DMS53 (cell line): ENCODE results near the gene EHBP1.
A peak's percentile ranks its signal among the peaks of the same experiment; 100 is the strongest.

ENCODE experiments used
- DNase-seq: peaks from one replicate; lab custom pipeline; 2025; lab: John Stamatoyannopoulos, UW

The EHBP1 gene

DNA sequence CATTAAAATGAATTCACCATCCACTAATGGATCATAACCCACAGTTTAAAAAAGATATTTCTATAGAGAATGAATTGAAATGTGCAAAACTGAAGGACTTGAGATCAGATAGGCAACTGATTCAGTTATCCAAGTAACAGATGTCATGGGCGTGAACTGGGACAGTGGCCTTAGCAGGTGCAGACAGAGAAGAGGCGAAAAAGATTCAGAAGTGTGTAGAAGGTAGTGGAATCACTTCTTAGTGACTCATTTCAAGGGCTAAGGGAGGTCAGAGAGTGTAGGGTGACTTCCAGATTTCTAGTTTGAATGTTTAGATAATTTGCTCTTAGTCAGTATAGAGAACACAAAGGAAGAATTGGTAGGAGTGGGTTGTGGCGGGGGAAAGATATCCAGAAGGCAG, 79.7 kb downstream of the EHBP1 start:
- no peak for DNase-seq

DNA sequence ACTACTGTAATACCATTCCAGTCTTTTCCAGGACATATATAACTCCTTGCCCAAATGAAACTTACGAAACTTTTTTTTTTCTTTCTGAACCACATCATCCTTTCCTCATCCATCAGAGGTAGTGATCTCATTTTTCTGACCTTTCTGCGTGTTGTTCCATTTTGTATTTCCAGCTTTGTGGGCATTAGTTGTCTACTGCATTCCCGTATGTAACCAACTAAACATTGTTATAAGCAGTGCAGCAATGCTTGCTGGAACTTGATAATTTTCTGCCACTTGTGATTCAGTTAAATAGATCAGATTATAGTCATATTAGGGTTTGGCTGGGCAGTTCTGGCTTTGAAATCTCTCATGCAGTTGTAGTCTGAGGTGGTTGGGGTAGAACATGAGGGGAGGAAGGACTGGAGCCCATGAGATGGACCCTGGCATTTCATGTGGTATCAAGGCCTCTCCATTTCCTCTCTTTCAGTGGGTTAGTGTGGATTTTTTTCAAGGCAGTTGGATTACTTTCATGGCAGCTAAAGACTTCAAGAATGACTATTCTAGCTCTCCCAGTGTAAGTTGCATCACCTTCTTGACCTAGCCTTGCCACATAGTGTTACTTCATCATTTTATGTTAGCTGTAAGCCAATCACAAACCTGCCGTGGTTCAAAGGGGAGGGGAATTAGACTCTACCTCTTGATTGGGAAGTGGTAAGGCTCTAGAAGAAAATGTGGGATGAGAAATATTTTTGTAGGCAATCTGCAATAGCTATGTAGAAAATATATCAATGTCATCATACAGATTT, 80.5 kb downstream of the EHBP1 start:
- DNase-seq, result no peak

DNA sequence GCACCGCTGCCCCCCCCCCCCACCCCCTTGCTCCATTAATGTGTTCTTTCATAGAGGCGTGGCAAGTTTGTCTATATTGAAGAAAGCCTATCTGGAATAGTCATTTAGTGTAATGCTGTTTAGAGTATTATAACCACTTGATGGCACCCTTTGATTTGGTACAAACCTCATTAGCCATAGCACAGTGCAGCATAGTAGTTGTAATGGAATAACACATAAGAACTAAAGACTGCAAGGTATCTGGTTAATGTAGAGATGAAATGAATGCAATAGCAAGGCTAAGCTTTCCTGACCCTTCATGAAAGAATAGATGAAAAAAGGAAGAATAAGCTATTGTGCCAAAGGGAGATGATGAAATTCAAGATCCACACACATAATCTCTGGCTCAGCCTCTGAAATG, 81.9 kb downstream of the EHBP1 start:
- peak; percentile 67 for DNase-seq

DNA sequence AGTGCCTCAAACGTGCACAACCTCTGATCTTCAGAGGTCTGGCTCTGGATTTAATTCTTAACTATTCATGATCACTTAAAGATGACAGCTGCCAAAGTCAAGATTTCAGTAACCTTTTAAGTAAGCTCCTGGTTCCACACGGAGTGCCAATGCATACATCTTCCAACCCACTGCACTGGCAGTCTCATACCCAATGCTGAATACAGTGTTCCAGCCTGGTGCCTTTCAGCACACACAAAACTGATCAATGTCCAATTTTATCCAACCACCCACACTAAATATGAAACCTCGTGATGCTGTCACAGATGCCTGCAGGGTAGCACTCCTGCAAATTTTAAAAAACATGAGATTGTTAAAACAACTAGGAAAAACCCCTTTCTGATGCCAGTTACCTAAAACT, 84.0 kb downstream of the EHBP1 start:
- no peak for DNase-seq

DNA sequence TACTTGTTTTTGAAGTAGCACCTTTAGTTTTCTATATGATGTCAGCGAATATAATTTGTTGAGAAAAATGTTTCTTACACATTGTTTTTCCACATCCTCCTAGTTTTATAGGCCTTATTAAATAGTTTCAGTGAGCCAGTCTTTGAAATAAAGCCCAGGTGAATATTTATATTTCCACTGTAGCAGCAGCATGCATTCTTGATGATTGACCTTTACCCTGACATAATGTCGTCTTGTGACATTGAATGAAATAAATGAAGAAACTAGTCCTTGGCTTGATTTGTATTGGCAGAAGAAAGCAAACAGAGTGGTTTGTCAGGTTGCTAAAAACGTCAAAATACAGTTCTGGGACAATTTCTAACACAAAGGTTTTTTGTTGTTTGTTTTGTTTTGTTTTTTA, 84.4 kb downstream of the EHBP1 start:
- DNase-seq, result no peak

DNA sequence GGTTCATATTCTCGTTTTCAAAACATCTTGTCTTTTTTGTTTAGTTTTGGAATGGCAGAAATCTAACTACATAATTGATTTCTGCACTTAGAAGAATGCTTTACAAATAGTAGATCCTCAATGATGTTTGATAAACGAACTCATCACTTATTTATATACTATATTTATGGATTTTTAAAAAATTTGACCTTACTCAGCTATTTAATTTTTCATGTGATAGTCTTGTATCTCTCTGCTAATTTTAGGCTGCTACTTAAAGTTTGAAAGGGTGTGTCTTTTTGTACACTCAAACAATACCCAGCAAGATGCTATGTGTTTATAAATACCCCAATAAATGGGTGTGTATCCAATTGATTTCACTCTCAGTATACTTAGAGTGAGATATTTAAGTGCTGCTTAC, 86.9 kb downstream of the EHBP1 start:
- DNase-seq, result no peak

DNA sequence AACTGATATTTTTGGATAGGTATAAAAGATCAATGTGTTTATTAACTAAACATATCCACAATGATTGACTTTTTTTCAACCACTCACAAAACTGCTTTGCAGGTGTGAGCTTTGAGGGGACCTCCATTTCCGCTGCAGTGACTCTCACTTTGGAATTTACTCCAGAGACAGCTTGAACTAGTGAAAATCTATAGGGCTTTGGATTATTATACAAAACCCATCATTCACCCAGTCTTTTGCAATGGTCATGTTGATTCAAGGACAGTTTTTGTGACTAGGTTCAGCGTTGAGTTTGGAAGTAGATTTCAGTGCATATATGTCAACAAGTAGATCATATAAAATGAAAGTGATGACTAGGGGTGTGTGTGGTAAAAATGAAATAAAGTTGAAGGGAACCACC, 87.7 kb downstream of the EHBP1 start:
- DNase-seq, result no peak

DNA sequence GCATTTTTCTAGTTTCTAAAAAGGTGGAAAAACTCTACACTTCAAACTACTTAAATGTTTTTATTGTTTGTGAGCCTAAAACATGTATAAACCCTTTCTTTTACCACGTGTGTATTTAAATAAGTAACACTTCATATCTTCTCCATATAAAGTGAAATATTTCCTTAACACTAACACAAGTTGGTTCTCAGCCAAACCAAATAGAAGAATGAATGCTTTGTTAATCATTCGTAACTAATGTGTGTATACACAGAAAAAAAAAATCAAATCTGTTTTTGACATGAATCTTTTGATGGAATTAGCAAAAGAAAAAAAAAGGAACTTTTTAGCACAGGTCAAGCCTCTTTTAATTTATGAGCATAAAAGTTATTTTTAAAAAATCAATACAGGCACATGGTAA, 89.3 kb downstream of the EHBP1 start:
- DNase-seq, result peak; percentile 70

DNA sequence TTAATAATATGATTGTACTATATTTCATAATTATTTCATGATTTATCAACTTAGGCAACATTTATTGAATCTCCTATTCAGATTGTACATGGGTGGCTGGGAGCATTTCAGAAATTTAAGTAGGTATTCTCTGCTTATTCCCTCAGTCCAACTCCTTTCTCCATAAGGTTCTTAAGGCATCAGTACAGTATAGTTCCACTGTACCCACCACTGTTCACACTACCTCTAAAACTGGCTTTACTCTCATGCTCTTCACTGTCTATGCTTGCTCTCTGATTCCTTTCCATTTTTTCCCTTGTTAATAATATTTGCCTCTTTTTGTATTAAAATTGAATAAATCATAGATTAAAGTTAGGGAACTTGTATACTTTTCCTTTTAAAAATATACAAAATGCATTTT, 89.8 kb downstream of the EHBP1 start:
- no peak for DNase-seq

DNA sequence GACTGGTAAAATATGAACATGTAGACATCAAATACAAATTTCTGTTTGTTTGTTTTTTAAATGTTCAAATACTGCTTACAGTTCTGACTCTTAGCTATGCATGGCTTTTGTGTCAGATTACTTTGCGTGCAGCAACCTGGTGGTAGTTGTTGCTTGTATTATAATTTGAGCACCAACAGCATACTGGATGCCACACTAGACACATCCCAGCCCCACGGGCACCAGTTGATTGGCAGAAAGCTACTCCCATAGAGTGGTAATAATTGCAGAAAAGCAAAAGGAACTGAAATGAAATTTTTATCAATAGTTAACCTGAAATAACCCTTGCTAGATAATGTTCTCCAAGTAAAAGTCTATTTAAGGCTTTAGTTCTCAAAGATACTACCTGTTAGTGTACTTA, 91.6 kb downstream of the EHBP1 start:
- DNase-seq, result no peak

DNA sequence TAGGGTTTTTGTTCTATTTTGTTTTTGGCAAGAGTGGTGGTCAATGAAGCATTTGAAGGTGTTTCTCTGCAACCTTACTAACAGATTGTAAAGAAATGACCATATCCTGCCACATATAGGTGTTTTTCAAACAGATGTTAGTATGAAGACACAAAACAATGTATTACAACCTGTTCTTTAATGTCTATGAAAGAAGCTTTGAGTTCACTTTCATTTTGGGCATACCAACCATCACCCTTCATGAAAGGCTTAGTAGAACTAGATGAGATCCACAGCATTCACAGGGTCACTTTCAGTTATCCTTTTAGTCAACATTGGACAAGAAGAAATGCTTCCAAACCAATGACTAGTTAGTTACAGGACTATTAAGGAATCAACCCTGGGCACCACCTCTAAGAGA, 95.1 kb downstream of the EHBP1 start:
- DNase-seq, result no peak

DNA sequence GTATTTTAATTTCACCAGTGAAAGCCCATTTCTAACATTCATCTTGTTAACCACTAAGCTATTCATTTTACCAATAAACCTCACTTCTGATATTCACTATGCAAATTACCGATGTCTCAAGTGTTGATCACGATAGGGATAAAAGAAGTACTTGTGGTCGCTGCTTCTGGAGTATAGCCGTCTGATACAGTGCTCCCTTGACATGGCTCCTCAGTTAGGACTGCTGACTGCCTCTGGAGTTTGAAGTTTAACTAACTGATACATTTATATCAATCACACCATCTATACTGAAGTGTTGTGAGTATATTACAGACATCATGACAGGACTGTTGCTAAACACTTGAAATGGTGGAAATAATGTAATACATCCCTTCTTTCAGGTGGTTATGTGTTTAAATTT, 95.6 kb downstream of the EHBP1 start:
- DNase-seq, result no peak

DNA sequence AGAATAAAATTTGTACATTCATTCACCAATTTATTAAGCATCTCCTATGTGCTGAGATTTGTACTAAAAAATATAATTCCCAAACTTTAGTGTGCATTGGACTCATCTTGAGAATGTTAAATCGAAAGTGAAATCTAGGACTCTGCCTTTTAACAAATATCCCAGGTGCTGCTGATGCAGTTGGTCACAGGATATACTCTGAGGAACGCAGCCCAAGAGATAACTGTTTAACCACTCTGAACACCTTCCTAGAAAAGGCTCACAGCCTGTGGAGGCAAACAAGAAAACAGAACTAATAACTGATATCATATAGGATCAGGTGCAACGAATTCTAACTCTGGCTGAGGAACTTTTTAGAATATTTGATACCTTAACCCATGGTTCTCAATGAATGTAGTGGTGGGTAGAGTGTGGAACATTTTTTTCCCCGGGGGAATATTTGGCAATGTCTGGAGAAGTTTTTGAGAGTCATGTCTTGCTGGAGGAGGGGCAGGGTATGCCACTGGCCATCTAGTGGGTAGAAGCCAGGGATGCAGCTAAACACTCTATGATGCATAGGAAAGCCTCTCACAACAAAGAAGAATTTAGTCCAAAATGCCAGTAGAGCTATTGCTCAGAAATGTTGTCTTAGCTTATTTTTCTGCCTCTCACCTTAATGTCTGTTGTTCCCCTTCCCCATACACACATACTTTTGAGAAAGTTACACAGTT, 96.5 kb downstream of the EHBP1 start:
- DNase-seq, result no peak

DNA sequence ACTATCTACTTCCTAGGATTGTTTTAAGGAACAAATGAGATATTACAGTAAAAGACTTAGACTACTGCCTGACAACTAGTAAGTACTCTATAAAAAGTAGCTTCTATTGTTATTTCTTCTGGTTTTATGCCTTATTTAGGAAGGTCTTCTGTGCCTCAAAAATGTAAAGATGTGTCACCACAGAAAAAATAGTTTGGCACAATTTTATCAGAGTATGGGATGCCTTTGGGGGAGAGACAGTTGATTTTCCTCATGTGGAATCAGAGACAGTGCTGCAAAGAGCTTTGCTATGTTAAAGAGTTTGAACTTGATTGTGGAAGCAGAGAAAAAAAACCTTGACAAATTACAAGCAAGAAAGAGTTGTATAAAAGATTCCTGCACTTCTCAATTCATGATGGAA, 98.4 kb downstream of the EHBP1 start:
- DNase-seq, result no peak

DNA sequence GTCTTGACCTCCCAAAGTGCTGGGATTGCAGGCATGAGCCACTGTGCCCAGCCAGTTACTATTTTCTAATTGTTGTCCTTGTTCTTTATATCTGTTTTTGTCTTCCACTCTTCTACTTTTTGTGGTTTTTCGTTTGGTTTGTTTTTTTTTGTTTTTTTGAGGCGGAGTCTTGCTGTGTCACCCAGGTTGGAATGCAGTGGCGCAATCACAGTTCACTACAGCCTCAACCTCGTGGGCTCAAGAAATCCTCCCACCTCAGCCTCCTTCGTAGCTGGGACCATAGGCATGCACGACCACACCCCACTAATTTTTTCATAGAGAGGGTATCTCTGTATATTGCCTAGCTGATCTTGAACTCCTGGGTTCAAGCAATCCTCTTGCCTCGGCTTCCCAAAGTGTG, 100.7 kb downstream of the EHBP1 start:
- no peak for DNase-seq

DNA sequence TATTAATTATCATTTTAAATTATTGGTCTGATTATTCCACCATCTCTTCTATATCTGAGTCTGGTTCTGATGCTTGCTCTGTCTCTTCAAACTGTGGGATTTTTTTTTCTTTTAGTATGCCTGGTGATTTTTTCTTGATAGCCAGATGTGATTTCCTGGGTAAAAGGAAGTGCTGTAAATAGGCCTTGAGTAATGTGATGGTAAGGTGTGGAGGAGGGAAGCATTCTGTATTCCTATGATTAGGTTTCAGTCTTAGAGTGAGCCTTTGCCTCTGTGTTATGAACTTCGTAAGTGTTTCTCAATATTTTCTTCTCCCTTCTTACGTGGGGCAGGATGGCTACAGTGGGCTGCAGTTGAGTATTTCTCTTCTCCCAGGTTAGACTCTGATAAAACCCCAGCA, 103.0 kb downstream of the EHBP1 start:
- no peak for DNase-seq

DNA sequence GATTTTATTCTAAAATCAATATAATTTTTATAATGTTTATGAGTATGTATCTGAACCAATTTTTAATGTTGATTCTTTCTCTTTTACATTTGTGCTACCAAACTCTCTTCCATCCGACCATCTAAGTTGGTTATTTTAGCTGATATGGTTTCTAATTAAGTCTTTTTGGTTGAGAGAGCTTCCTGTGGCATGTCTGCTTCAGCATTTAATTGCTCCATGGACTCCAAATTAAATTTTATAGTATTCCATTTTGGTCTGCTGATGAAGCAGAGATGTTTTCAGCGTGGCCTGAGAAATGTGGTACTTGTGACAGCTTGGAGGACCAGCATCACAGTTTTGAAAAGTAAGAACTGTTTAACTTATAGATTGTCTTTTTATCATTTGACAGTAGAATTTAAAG, 105.6 kb downstream of the EHBP1 start:
- DNase-seq, result no peak

DNA sequence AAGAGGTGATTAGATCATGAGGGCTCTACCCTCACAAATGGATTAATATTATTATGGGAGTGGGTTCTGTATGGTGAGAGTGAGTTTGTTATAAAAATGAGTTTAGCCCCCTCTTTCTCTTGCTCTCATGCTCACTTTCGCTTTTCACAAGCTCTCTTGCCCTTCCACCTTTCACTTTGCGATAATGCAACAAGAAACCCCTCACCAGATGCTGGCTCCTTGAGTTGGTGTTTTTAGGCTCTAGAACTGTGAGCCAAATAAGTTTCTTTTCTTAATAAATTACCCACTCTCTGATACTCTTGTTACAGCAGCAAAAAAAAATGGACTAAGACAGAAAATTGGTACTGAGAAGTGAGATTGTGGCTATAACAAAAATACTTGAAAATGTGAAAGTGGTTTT, 106.5 kb downstream of the EHBP1 start:
- no peak for DNase-seq

DNA sequence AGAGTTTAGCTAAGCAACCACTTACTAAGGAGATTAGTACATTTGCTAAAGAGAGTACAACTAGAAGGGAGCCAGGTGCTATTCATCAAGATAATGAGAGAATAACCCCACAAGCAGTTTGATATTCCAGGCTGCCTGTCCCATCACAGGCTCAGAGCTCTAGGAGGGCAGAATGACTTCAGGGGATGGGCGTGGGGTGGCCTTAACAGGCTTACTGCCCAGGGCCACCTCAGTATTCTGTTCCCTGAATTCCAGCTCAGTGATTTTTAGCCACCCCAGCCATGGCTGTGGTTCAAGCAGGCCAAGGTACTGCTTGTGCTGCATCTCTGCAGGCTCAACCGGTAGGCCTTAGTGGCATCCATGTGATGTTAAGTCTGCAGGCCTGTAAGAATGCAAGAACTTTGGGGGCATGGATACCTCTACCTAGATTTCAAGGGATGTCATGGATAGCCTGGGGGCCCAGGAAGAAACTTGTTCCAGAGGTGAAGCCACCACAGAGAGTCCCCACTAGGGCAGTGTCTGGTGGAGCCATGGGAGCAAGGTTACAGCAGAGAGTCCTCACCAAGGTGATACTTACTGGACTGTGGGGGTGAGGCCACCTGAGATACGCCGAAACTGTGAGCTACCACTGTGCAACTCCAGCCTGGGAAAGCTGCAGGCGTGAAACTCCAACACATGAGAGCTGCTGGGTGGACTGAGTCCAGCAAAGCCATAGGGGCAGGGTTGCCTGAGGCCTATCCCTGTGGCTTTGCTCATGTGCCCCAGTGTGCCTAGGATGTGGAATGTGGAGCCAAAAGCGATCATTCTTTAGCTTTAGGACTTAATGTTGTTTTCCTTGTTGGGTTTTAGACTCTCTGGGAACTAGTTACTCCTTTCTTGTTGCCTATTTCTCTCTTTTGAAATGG, 107.7 kb downstream of the EHBP1 start:
- no peak for DNase-seq

DNA sequence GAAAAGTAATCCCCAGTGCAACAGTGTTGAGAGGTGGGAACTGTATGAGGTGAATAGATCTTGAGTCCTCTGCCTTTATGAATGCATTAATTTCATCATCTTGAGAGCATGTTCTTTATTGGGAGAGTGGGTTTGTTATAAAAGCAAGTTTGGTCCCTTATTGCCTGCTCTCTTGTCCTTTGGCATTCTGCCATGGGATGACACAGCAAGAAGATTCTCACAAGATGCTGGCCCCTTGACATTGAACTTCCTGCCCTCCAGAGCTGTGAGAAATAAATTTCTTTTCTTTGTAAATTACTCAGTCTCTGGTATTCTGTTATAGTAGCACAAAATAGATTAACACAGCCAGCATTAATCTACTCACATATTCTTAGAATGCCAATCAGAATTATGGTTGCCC, 108.6 kb downstream of the EHBP1 start:
- DNase-seq, result no peak

DNA sequence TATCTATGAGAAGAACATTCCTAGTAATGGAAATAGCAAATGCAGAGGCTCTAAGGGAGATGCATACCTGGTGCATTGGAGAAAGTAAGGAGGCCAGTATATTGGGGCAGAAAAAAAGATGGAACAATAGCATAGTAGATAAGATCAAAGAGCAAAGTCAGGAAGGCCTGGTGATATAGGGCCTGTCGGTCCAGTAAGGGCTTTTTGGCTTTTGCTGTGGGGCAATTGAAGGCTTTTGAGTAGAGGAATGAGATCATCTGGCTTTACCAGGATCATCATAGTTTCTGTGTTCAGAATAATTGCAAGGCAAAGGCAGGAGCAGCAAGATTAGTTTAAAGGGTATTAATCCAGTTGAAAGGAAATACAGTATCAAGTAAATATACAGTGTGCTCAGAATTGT, 111.8 kb downstream of the EHBP1 start:
- DNase-seq, result no peak

DNA sequence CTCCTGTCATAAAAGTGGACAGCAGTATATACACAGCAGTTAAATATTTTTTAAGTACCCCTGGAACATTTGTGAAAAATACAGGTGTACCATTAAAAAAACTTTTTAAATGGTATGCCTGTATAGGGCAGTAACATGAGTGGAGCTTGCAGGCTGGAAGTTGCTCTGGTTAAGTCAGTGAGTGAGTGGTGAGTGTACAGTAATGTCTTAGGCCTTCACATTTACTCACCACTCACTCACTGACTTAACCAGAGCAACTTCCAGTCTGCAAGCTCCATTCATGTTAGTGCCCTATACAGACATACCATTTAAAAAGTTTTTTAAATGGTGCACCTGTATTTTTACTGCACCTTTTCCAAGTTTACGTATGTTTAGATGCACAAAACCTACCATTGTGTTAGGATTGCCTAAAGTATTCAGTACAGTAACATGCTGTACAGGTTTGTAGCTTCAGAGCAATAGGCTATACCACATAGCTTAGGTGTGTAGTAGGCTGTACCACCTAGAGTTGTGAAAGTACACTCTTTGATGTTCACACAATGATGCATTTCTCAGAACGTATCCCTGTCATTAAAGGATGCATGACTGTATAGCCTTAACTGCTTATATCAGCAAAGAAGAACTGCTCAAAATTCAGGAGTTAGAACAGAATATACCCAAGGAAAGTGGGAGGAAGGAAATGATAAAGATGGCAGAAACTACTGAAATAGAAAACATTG, 112.6 kb downstream of the EHBP1 start:
- DNase-seq, result no peak
